ENCODE results near the gene KRTAP12-4.

- TF ChIP-seq EP300 (IDR thresholded peaks at IDR 0.05) = no peak
- no peak for TF ChIP-seq CTCF (IDR thresholded peaks at IDR 0.05)
Observed at GRCh38 chr21:44671911-44672310, 17.5 kb upstream of the KRTAP12-4 start.
